HL-60 (cell line): ENCODE measurements around the gene LAMC2.

ENCODE experiments used
- CTCF ChIP-seq: IDR thresholded peaks from one replicate; pipeline ENCODE4 v1.5.1; 2011; ENCODE audit warnings: low read length, control low read depth, inconsistent platforms; ENCODE audit not compliant: insufficient read depth
- GABPA ChIP-seq: IDR thresholded peaks from 2 replicates; pipeline ENCODE4 v1.6.1; 2012; ENCODE audit warnings: low read depth
- POLR2AphosphoS5 ChIP-seq: IDR thresholded peaks from 2 replicates; pipeline ENCODE4 v1.6.1; 2012; ENCODE audit warnings: low read depth
- REST ChIP-seq: IDR thresholded peaks from 2 replicates; pipeline ENCODE4 v1.6.1; 2012; ENCODE audit warnings: low read depth; ENCODE audit not compliant: insufficient replicate concordance
- SPI1 ChIP-seq: IDR thresholded peaks from 2 replicates; pipeline ENCODE4 v1.6.1; 2012; ENCODE audit warnings: low read depth, mild to moderate bottlenecking, borderline replicate concordance

GRCh38 chr1:183276386-183277080 lies 90.5 kb downstream of the LAMC2 start:
- TF ChIP-seq CTCF (no peak), SPI1 (no peak), REST (no peak), POLR2AphosphoS5 (no peak), GABPA (no peak)
